ENCODE results near the gene GP5. TPM values are rescaled to one million over a fixed set of nuclear protein-coding genes. Genes with fewer than 3 reads are reported as not detected.

Gene GP5
- total RNA-seq, 4 donors from 2014 or later = 0.19 TPM; not detected in 3

- H3K4me1 ChIP-seq = no peaks in the 10 kb centered on the region
- no peaks in the 10 kb centered on the region for H3K9me3 ChIP-seq
- 74% methylated on average over 4 of the region's 6 CpGs for WGBS
- no peaks in the 10 kb centered on the region for H3K36me3 ChIP-seq
- no peak for DNase-seq (ENCODE audit: low spot score in 2 of 2)
- no peaks in the 10 kb centered on the region for H3K27me3 ChIP-seq
- H3K27ac ChIP-seq = no peak overlapping the region
- H3K4me3 ChIP-seq = no peak overlapping the region
- TF ChIP-seq POLR2AphosphoS5 (IDR thresholded peaks at IDR 0.05) = no peak
- TF ChIP-seq, protein P1, sequence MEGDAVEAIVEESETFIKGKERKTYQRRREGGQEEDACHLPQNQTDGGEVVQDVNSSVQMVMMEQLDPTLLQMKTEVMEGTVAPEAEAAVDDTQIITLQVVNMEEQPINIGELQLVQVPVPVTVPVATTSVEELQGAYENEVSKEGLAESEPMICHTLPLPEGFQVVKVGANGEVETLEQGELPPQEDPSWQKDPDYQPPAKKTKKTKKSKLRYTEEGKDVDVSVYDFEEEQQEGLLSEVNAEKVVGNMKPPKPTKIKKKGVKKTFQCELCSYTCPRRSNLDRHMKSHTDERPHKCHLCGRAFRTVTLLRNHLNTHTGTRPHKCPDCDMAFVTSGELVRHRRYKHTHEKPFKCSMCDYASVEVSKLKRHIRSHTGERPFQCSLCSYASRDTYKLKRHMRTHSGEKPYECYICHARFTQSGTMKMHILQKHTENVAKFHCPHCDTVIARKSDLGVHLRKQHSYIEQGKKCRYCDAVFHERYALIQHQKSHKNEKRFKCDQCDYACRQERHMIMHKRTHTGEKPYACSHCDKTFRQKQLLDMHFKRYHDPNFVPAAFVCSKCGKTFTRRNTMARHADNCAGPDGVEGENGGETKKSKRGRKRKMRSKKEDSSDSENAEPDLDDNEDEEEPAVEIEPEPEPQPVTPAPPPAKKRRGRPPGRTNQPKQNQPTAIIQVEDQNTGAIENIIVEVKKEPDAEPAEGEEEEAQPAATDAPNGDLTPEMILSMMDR (IDR thresholded peaks at IDR 0.05) = no peak
- TF ChIP-seq EP300 (IDR thresholded peaks at IDR 0.05) = no peak
- no peak for TF ChIP-seq POLR2A (IDR thresholded peaks at IDR 0.05)
These were observed 50.7 kb downstream of the GP5 start for GRCh38 chr3:194348354-194348753.

DNA sequence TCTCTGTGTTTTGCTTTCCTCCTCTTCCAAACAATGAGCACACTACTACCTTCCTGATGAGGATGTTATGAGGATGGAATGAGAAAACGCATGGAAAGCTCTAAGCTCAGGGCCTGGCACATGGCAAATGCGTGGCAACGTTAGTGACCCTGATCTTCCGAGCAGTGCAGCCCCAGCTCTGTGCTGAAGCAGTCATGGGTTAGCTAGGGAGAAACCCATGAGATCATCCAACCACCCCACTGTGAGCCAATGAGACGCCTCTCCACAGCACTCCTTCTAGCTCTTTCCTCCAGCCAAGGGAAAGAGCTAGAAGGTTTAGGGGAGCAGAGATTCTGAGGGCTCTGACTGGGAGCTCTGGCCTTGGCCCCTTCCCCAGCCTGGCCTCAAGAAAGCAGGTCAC lies 52.4 kb downstream of the GP5 start:
- TF ChIP-seq POLR2A (IDR thresholded peaks at IDR 0.05) (no peak), EP300 (IDR thresholded peaks at IDR 0.05) (no peak), POLR2AphosphoS5 (IDR thresholded peaks at IDR 0.05) (no peak)
- TF ChIP-seq, protein P1 (IDR thresholded peaks at IDR 0.05) = no peak
- Histone ChIP-seq H3K36me3 (no peaks in the 10 kb centered on the region), H3K4me3 (no peak overlapping the region), H3K9me3 (no peaks in the 10 kb centered on the region), H3K27me3 (no peaks in the 10 kb centered on the region), H3K4me1 (no peaks in the 10 kb centered on the region), H3K27ac (no peak overlapping the region)
- WGBS = 74% methylated on average over 4 of the region's 5 CpGs
- no peak for DNase-seq (ENCODE audit: low spot score in 2 of 2)

DNA sequence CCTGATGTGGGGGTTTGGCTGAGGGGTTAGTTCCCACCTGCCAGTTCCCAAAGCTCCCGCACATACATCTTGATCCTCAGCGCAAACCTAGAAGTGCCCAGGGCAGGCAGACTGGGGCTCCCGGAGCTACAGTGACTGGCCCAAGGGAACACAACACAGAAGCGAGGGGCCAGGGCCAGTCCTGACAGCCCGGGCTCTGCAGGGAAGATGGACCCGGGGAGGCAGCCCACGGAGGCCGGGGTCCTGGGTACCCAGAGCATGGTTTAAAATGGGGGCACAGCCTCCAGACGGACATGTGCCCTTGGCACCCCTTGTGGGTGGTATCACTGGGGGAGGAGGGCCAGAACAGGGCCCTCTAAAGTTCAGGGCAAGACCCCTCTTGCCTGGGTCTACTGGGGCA lies 53.0 kb downstream of the GP5 start:
- Histone ChIP-seq H3K36me3 (no peaks in the 10 kb centered on the region), H3K4me3 (no peak overlapping the region), H3K27ac (no peak overlapping the region), H3K27me3 (no peaks in the 10 kb centered on the region), H3K9me3 (no peaks in the 10 kb centered on the region), H3K4me1 (no peaks in the 10 kb centered on the region)
- no peak for TF ChIP-seq POLR2AphosphoS5 (IDR thresholded peaks at IDR 0.05)
- no peak for TF ChIP-seq POLR2A (IDR thresholded peaks at IDR 0.05)
- no peak for TF ChIP-seq EP300 (IDR thresholded peaks at IDR 0.05)
- TF ChIP-seq, protein P1 (IDR thresholded peaks at IDR 0.05) = no peak
- DNase-seq (ENCODE audit: low spot score in 2 of 2) = no peak
- 84% methylated on average over 8 of the region's 9 CpGs for WGBS

Other genes starting within 250 kb of the GP5 start
- not detected for gene CPN2, start 47.9 kb downstream of the GP5 start, total RNA-seq
- 10 to 100 TPM in 1 of 4 donors, 1 to 10 TPM in 2, not detected in 1; 5.6 to 23.7 (median 9.6) TPM for gene LRRC15, start 29.5 kb downstream of the GP5 start, total RNA-seq
- 10 to 100 TPM; 49.3 to 76.0 (median 64.0) TPM for gene ATP13A3, start 87.7 kb upstream of the GP5 start, total RNA-seq
- gene TMEM44, start 234.2 kb upstream of the GP5 start, total RNA-seq = 1 to 10 TPM; 1.5 to 8.2 (median 4.7) TPM